Astrocyte of the spinal cord (primary cell): ENCODE results near the gene BCLAF3.

Experiments used
- DNase-seq: peaks from one replicate; pipeline ENCODE4 v3.0.0; 2011; ENCODE audit warnings: low read depth, low spot score
- H3K4me3 ChIP-seq: 2 replicates; pipeline ENCODE4 v1.5.1; 2011; ENCODE audit warnings: low read depth, mild to moderate bottlenecking, low read length, moderate library complexity
- CTCF ChIP-seq: IDR thresholded peaks from 2 replicates; pipeline ENCODE4 v1.5.1; 2012; ENCODE audit warnings: low read depth, mild to moderate bottlenecking, low read length, inconsistent platforms
- in situ Hi-C: cut with HindIII; loops from 2 replicates; pipeline ENCODE4 v1.10.0; 2017; ENCODE audit warnings: low sequenced_read_pairs

BCLAF3 gene

GRCh38 chrX:19981947-19982346 is 8.9 kb downstream of the BCLAF3 start:
- TF ChIP-seq CTCF = no peak
- in situ Hi-C loops = no loop called here

GRCh38 chrX:19975845-19976244 is 15.0 kb downstream of the BCLAF3 start:
- no peak for TF ChIP-seq CTCF
- DNase-seq = no peak
- no peak overlapping the region for H3K4me3 ChIP-seq
- in situ Hi-C loops = no loop called here

More at GRCh38 chrX:19981947-19982346, 8.9 kb downstream of the BCLAF3 start:
- no peak overlapping the region for H3K4me3 ChIP-seq
- DNase-seq = no peak

- H3K4me3 ChIP-seq = no peak overlapping the region
- DNase-seq = no peak
- TF ChIP-seq CTCF = no peak
- in situ Hi-C loops = no loop called here
Observed at GRCh38 chrX:19972984-19973383, 17.9 kb downstream of the BCLAF3 start.

- no peak for TF ChIP-seq CTCF
- no peak overlapping the region for H3K4me3 ChIP-seq
- no peak for DNase-seq
- in situ Hi-C loops = no loop called here
Observed at GRCh38 chrX:19968276-19968675, 22.6 kb downstream of the BCLAF3 start.

- no peak for DNase-seq
- TF ChIP-seq CTCF = no peak
- H3K4me3 ChIP-seq = no peak overlapping the region
- in situ Hi-C loops = no loop called here
Observed at GRCh38 chrX:19966056-19966455, 24.8 kb downstream of the BCLAF3 start.

GRCh38 chrX:19964017-19964710 is 26.7 kb downstream of the BCLAF3 start:
- no peak for DNase-seq
- no peak for TF ChIP-seq CTCF
- in situ Hi-C loops = no loop called here
- H3K4me3 ChIP-seq = no peak overlapping the region
